GM18508 (cell line): ENCODE data around the gene PRKAB2.
"Not testable (repeated sequence)": the region's sequence is repeated elsewhere in the genome, so short reads cannot be mapped to it uniquely, and the experiment has no call there.

Experiments used
- ATAC-seq: cut with Tn5 transposase; IDR thresholded peaks from one replicate; pipeline ENCODE4 v1.9.1; 2021; ENCODE audit warnings: moderate number of reproducible peaks; ENCODE audit not compliant: insufficient read depth, unreplicated experiment

PRKAB2 gene

GRCh38 chr1:147172168-147173016, at the start of gene PRKAB2:
Gene PRKAB2 (minus strand): TSS chr1:147172470. CDS start chr1:147172144, 326 bp downstream.
- peak; percentile 63 for ATAC-seq

GRCh38 chr1:147218606-147219005, 46.3 kb upstream of the PRKAB2 start:
- ATAC-seq = no peak

GRCh38 chr1:147217141-147217540, 44.9 kb upstream of the PRKAB2 start:
- ATAC-seq = no peak

- no peak for ATAC-seq
Measured at GRCh38 chr1:147216124-147216523, 43.9 kb upstream of the PRKAB2 start.

- ATAC-seq = no peak
Measured at GRCh38 chr1:147215540-147215916, 43.3 kb upstream of the PRKAB2 start.

GRCh38 chr1:147214842-147215539, 42.7 kb upstream of the PRKAB2 start:
- ATAC-seq = no peak

- no peak for ATAC-seq
Measured at GRCh38 chr1:147214325-147214724, 42.1 kb upstream of the PRKAB2 start.

GRCh38 chr1:147213271-147213670, 41.0 kb upstream of the PRKAB2 start:
- ATAC-seq = no peak

GRCh38 chr1:147211577-147211976, 39.3 kb upstream of the PRKAB2 start:
- ATAC-seq = no peak

- ATAC-seq = no peak
Measured at GRCh38 chr1:147210987-147211386, 38.7 kb upstream of the PRKAB2 start.

GRCh38 chr1:147209825-147210821, 37.9 kb upstream of the PRKAB2 start:
- no peak for ATAC-seq

GRCh38 chr1:147208619-147209018, 36.3 kb upstream of the PRKAB2 start:
- no peak for ATAC-seq

- ATAC-seq = no peak
Measured at GRCh38 chr1:147207192-147207591, 34.9 kb upstream of the PRKAB2 start.

- ATAC-seq = no peak
Measured at GRCh38 chr1:147204080-147204479, 31.8 kb upstream of the PRKAB2 start.

- no peak for ATAC-seq
Measured at GRCh38 chr1:147202576-147202975, 30.3 kb upstream of the PRKAB2 start.

- no peak for ATAC-seq
Measured at GRCh38 chr1:147201786-147202185, 29.5 kb upstream of the PRKAB2 start.

- no peak for ATAC-seq
Measured at GRCh38 chr1:147201276-147201675, 29.0 kb upstream of the PRKAB2 start.

GRCh38 chr1:147197324-147197723, 25.1 kb upstream of the PRKAB2 start:
- ATAC-seq = not testable (repeated sequence)

GRCh38 chr1:147189514-147189913, 17.2 kb upstream of the PRKAB2 start:
- ATAC-seq = no peak

- ATAC-seq = no peak
Measured at GRCh38 chr1:147185432-147185831, 13.2 kb upstream of the PRKAB2 start.
